Endodermal cell (in vitro differentiated cells): Measurements from ENCODE around the gene EFNB3. TPM values are rescaled to one million over a fixed set of nuclear protein-coding genes. Genes with fewer than 3 reads are reported as not detected.

Source experiments
- DNase-seq: peaks from one replicate; pipeline ENCODE4 v3.0.0-alpha.2; 2017
- H3K27ac ChIP-seq: 2 replicates; pipeline ENCODE4 v1.5.1; 2013; ENCODE audit warnings: mild to moderate bottlenecking, low read depth, low read length, moderate library complexity
- H3K27me3 ChIP-seq: 2 replicates; pipeline ENCODE4 v1.6.1; 2013; ENCODE audit warnings: mild to moderate bottlenecking, low read length, moderate library complexity; ENCODE audit not compliant: insufficient read depth, control insufficient read depth, poor library complexity, severe bottlenecking
- H3K36me3 ChIP-seq: 2 replicates; pipeline ENCODE4 v1.7.0; 2013; ENCODE audit warnings: mild to moderate bottlenecking, low read length, moderate library complexity; ENCODE audit not compliant: control insufficient read depth, insufficient read depth
- H3K4me1 ChIP-seq: one replicate; pipeline ENCODE4 v1.7.0; 2013; ENCODE audit warnings: low read length; ENCODE audit not compliant: control insufficient read depth, insufficient read depth
- H3K4me3 ChIP-seq: 2 replicates; pipeline ENCODE4 v1.5.1; 2013; ENCODE audit warnings: mild to moderate bottlenecking, low read length, moderate library complexity
- H3K9ac ChIP-seq: 2 replicates; pipeline ENCODE4 v1.6.1; 2013; ENCODE audit warnings: mild to moderate bottlenecking, low read length, moderate library complexity; ENCODE audit not compliant: poor library complexity, severe bottlenecking; ENCODE audit errors: extremely low read depth
- H3K9me3 ChIP-seq: 2 replicates; pipeline ENCODE4 v1.6.1; 2013; ENCODE audit warnings: mild to moderate bottlenecking, low read length, moderate library complexity; ENCODE audit not compliant: control insufficient read depth
- H3K27ac Mint-ChIP-seq: 2 replicates; pipeline ENCODE4 v1.8.0; 2020; ENCODE audit warnings: mixed read lengths
- H3K27me3 Mint-ChIP-seq: 2 replicates; pipeline ENCODE4 v1.8.0; 2021; ENCODE audit warnings: mild to moderate bottlenecking, mixed read lengths; ENCODE audit not compliant: insufficient read depth
- H3K36me3 Mint-ChIP-seq: 2 replicates; pipeline ENCODE4 v1.8.0; 2020; ENCODE audit warnings: low read depth, mixed read lengths
- H3K4me1 Mint-ChIP-seq: 2 replicates; pipeline ENCODE4 v1.8.0; 2020; ENCODE audit warnings: mixed read lengths
- H3K4me3 Mint-ChIP-seq: 2 replicates; pipeline ENCODE4 v1.8.0; 2020; ENCODE audit warnings: mild to moderate bottlenecking, moderate library complexity, mixed read lengths
- H3K9me3 Mint-ChIP-seq: 2 replicates; pipeline ENCODE4 v1.8.0; 2020; ENCODE audit warnings: mild to moderate bottlenecking, mixed read lengths
- WGBS, 2 experiments: methylation state at CpG; one replicate each; pipeline versions ENCODE4 v1.1.5 to v1.1.7; 2013; ENCODE audit warnings: missing lambda C conversion rate in 2 of 2, mixed read lengths in 1 of 2; ENCODE audit not compliant: insufficient coverage in 1 of 2, insufficient read length in 1 of 2; 5-methylcytosine and 5-hydroxymethylcytosine counted together
- total RNA-seq, 2 donors: library from RNA; stranded (reverse); fragmentation: NEBNext Ultra II Directional in 1 of 2; extraction: Animal tissue kit (Norgen Biotek cat#: 25700) in 1 of 2; gene quantifications; 2 replicates in 1 of 2; 3 replicates in 1 of 2; pipeline ENCODE4 v1.2.1, GENCODE V29; 2021
- TF ChIP-seq, protein P1 (sequence below): fragments of 200-600 bp; sonication (generic); conservative IDR thresholded peaks from 2 replicates; pipeline ENCODE4 v1.5.0; 2021; ENCODE audit warnings: antibody characterized with exemption, mild to moderate bottlenecking

EFNB3 gene
- total RNA-seq, 2 donors from 2014 or later, result 12.8 to 15.0 TPM

DNA sequence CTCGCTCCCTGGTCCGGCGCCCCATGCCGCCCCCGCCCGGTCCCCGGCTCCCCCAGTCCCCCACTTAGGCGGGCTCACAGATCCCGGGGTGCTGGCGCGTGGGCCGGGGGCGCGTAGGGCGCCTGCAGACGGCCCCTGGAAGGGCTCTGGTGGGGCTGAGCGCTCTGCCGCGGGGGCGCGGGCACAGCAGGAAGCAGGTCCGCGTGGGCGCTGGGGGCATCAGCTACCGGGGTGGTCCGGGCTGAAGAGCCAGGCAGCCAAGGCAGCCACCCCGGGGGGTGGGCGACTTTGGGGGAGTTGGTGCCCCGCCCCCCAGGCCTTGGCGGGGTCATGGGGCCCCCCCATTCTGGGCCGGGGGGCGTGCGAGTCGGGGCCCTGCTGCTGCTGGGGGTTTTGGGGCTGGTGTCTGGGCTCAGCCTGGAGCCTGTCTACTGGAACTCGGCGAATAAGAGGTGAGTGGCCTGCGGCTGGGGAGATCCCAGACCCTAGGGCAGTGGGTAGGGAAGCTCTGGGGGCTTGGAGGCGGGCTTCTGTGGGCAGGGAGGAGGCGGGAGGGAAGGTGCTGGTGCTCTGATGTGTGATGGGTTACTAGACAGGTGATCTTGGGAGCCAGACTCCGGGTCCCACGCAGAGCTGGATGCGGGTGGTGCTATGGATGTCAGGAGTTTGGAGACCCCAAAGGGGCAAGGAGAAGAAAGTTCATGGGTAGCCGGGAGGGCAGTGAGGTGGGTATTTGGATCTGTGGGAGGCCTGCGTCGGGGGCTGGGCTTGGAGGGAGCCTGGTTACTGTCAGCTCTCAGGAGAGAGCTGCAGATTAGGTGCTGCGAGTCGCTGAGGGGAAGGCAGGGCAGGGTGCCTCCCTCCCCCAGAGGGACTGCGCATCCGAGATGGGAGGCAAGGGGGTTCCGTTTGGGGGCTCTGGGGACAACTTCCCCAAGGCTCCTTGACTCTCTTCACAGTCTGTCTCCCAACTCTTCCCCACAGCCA lies 560 bp downstream of the EFNB3 start:
- peak overlapping the region; percentile 34 for H3K9ac ChIP-seq
- DNase-seq, result peak; percentile 84
- H3K9me3 ChIP-seq, result no peaks in the 10 kb centered on the region
- peaks cover 14% of the 10 kb centered on the region for H3K27me3 ChIP-seq
- 3 to 4% methylated on average over 9 to 50 of the region's 50 CpGs for WGBS, 2 experiments
- peak overlapping the region; percentile 66 for H3K4me3 Mint-ChIP-seq
- H3K27ac Mint-ChIP-seq, result no peak overlapping the region
- peak overlapping the region; percentile 38 for H3K27ac ChIP-seq
- peak overlapping the region; percentile 85 for H3K4me3 ChIP-seq
- TF ChIP-seq, protein P1, sequence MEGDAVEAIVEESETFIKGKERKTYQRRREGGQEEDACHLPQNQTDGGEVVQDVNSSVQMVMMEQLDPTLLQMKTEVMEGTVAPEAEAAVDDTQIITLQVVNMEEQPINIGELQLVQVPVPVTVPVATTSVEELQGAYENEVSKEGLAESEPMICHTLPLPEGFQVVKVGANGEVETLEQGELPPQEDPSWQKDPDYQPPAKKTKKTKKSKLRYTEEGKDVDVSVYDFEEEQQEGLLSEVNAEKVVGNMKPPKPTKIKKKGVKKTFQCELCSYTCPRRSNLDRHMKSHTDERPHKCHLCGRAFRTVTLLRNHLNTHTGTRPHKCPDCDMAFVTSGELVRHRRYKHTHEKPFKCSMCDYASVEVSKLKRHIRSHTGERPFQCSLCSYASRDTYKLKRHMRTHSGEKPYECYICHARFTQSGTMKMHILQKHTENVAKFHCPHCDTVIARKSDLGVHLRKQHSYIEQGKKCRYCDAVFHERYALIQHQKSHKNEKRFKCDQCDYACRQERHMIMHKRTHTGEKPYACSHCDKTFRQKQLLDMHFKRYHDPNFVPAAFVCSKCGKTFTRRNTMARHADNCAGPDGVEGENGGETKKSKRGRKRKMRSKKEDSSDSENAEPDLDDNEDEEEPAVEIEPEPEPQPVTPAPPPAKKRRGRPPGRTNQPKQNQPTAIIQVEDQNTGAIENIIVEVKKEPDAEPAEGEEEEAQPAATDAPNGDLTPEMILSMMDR, result no peak
- peaks cover 10% of the 10 kb centered on the region for H3K36me3 Mint-ChIP-seq
- H3K9me3 Mint-ChIP-seq, result no peaks in the 10 kb centered on the region
- H3K4me1 Mint-ChIP-seq, result peaks cover 23% of the 10 kb centered on the region
- H3K36me3 ChIP-seq, result peaks cover 3% of the 10 kb centered on the region
- H3K4me1 ChIP-seq, result peaks cover 6% of the 10 kb centered on the region
- H3K27me3 Mint-ChIP-seq, result peaks cover 28% of the 10 kb centered on the region

DNA sequence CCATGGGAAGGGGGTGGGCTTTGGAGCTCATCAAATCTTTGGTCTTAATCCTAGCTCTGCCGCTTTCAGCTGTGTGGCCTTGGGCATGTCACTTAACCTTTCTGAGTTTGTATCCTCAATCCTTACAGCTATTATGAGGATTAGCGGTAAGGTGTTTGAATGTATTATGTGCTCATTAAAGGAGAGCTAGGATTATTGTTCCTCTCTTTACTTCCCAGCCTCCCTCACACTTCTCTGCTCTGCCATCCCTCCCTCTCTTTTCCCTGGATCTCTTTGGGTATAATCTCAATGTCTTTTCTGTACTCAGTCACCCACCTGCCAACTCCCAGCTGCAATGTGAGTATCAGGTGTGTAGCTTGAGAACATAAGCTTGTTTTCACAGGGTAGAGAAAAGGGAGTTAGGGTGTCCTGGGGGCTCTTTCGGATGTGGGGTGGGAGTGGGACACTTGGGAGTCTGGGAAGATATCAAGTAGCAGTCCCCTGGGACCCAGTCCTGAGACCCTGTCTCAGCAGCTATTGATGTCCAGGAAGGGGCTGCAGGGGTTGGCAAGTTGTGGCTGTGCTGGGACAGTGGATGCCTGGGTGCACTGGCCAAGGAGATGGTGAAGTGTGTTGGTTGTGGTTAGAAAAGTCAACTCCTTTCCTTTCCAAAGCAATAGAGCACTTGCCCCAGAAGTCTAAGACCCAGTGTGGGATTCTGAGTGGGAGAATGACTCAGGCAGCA lies 1.8 kb downstream of the EFNB3 start:
- Histone ChIP-seq H3K4me3 (peak overlapping the region; percentile 85), H3K4me1 (peaks cover 6% of the 10 kb centered on the region), H3K27ac (no peak overlapping the region), H3K27me3 (peaks cover 17% of the 10 kb centered on the region), H3K36me3 (peaks cover under 1% of the 10 kb centered on the region), H3K9ac (no peak overlapping the region), H3K9me3 (no peaks in the 10 kb centered on the region)
- H3K36me3 Mint-ChIP-seq, result peaks cover 10% of the 10 kb centered on the region
- peak overlapping the region; percentile 66 for H3K4me3 Mint-ChIP-seq
- TF ChIP-seq, protein P1, result no peak
- peaks cover 27% of the 10 kb centered on the region for H3K4me1 Mint-ChIP-seq
- no peak overlapping the region for H3K27ac Mint-ChIP-seq
- peaks cover 33% of the 10 kb centered on the region for H3K27me3 Mint-ChIP-seq
- DNase-seq, result no peak
- H3K9me3 Mint-ChIP-seq, result no peaks in the 10 kb centered on the region
- 92 to 100% methylated on average over 1 to 2 of the region's 3 CpGs for WGBS, 2 experiments

DNA sequence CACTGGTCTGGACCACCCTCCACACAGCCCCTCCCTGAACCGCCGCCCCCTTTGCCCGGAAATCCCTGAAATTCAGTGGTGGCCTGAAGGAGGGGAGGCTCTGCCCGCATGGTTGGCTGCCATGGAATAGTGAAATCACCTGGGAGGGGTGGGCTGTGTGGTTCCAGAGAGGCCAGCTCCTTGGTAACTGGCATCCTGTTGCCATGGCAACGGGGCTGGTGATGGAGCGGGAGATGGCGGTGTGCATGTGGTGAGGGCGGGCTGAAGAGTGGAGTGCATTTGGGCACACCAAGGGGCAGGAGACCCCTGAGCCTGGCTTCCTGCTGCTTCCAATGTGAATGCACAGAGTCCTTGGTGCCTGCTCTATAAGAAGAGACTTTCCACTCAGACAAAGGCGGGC lies 2.4 kb downstream of the EFNB3 start:
- Histone ChIP-seq H3K9me3 (no peaks in the 10 kb centered on the region), H3K9ac (no peak overlapping the region), H3K36me3 (no peaks in the 10 kb centered on the region), H3K27ac (no peak overlapping the region), H3K27me3 (peaks cover 22% of the 10 kb centered on the region), H3K4me3 (no peak overlapping the region), H3K4me1 (peaks cover 6% of the 10 kb centered on the region)
- Mint-ChIP-seq H3K4me1 (peaks cover 27% of the 10 kb centered on the region), H3K36me3 (peaks cover 10% of the 10 kb centered on the region), H3K27ac (no peak overlapping the region), H3K4me3 (no peak overlapping the region), H3K9me3 (no peaks in the 10 kb centered on the region), H3K27me3 (peaks cover 39% of the 10 kb centered on the region)
- DNase-seq, result peak; percentile 66
- TF ChIP-seq, protein P1, result no peak
- WGBS, 2 experiments, result 40 to 80% methylated on average over 1 to 8 of the region's 9 CpGs
